Caco-2 (cell line): ENCODE data around the gene HLA-DQB2. TPM values are rescaled to one million over a fixed set of nuclear protein-coding genes. Genes with fewer than 3 reads are reported as not detected.

ENCODE experiments used
- BruUV-seq: library from RNA; stranded (reverse); fragments of 400-500 nt; replicated peaks from 2 replicates; lab custom pipeline; 2021; lab: Mats Ljungman, UMichigan
- CTCF ChIA-PET: fragments of 300-600 bp; sonication (Branson Sonifier 250); formaldehyde crosslinking; loops from one replicate; lab custom pipeline; 2022; ENCODE audit warnings: antibody characterized with exemption; lab: Charles Lee
- POLR2A ChIA-PET: fragments of 300-600 bp; sonication (Branson Sonifier 250); formaldehyde crosslinking; loops from one replicate; lab custom pipeline; 2022; ENCODE audit warnings: antibody characterized with exemption; lab: Charles Lee
- DNase-seq, 2 experiments: peaks; one replicate each; pipeline versions ENCODE4 v3.0.0 to v3.0.0-alpha.2; 2020 to 2022
- H3K27me3 ChIP-seq: replicated peaks from 2 replicates; pipeline ENCODE4 v1.6.0; 2011; ENCODE audit warnings: low read length; ENCODE audit not compliant: control insufficient read depth, insufficient read depth
- H3K36me3 ChIP-seq: 2 replicates; pipeline ENCODE4 v1.5.1; 2011; ENCODE audit warnings: low read length; ENCODE audit not compliant: control insufficient read depth, insufficient read depth
- H3K4me1 ChIP-seq: fragments of 250-450 bp; sonication (Bioruptor Pico); 2 replicates; pipeline ENCODE4 v1.5.1; 2020; ENCODE audit warnings: mild to moderate bottlenecking
- H3K4me3 ChIP-seq: 2 replicates; pipeline ENCODE4 v1.5.1; 2011; ENCODE audit warnings: low read depth, mild to moderate bottlenecking, control low read depth, low read length
- H3K9me3 ChIP-seq: fragments of 250-450 bp; sonication (Bioruptor Pico); 2 replicates; pipeline ENCODE4 v1.5.1; 2020; ENCODE audit warnings: mild to moderate bottlenecking, moderate library complexity
- H3K27ac Mint-ChIP-seq: one replicate; pipeline ENCODE4 v1.8.0; 2022; ENCODE audit warnings: mixed read lengths; ENCODE audit not compliant: unreplicated experiment
- H3K27me3 Mint-ChIP-seq: one replicate; pipeline ENCODE4 v1.8.0; 2022; ENCODE audit warnings: mixed read lengths; ENCODE audit not compliant: insufficient read depth, unreplicated experiment
- H3K36me3 Mint-ChIP-seq: one replicate; pipeline ENCODE4 v1.8.0; 2022; ENCODE audit warnings: mild to moderate bottlenecking, mixed read lengths; ENCODE audit not compliant: insufficient read depth, unreplicated experiment
- H3K4me1 Mint-ChIP-seq: one replicate; pipeline ENCODE4 v1.8.0; 2022; ENCODE audit warnings: low read depth, mixed read lengths; ENCODE audit not compliant: unreplicated experiment
- H3K4me3 Mint-ChIP-seq: one replicate; pipeline ENCODE4 v1.8.0; 2022; ENCODE audit warnings: mild to moderate bottlenecking, moderate library complexity, mixed read lengths; ENCODE audit not compliant: unreplicated experiment
- H3K9me3 Mint-ChIP-seq: one replicate; pipeline ENCODE4 v1.8.0; 2022; ENCODE audit warnings: mixed read lengths; ENCODE audit not compliant: unreplicated experiment
- CTCF ChIP-seq, 2 experiments: fragments of 200-600 bp in 1 of 2; IDR thresholded peaks; 1 replicate in 1 of 2; 2 replicates in 1 of 2; pipeline versions ENCODE4 v1.5.1 to v1.8.0; 2011 to 2022; ENCODE audit warnings: antibody characterized with exemption in 1 of 2, control low read depth in 1 of 2, inconsistent platforms in 1 of 2, low read depth in 1 of 2, low read length in 1 of 2, mild to moderate bottlenecking in 1 of 2, moderate library complexity in 1 of 2; ENCODE audit not compliant: insufficient read depth in 1 of 2, severe bottlenecking in 1 of 2, unreplicated experiment in 1 of 2
- intact Hi-C: fragments of 100-400 bp; cut with micrococcal nuclease; formaldehyde crosslinking; loops from one replicate; pipeline ENCODE4 v1.10.0; 2022; ENCODE audit not compliant: unreplicated experiment
- microRNA-seq: library from miRNA; unstranded; fragments of <30 nt; microRNA quantifications from one replicate; pipeline ENCODE4 v1.2.0, GENCODE V29; 2022
- total RNA-seq: library from RNA; stranded (reverse); gene quantifications from 2 replicates; pipeline ENCODE4 v1.2.3, GENCODE V29; 2022

The HLA-DQB2 gene
- total RNA-seq, 1 experiment from 2014 or later, result not detected

- DNase-seq, result no peak
- intact Hi-C loops, result no loop called here
- Mint-ChIP-seq H3K36me3 (no peaks in the 10 kb centered on the region), H3K27ac (no peak overlapping the region), H3K4me1 (no peaks in the 10 kb centered on the region), H3K27me3 (peaks cover 7% of the 10 kb centered on the region), H3K9me3 (no peaks in the 10 kb centered on the region), H3K4me3 (no peak overlapping the region)
- Histone ChIP-seq H3K4me1 (no peaks in the 10 kb centered on the region), H3K9me3 (no peaks in the 10 kb centered on the region), H3K4me3 (no peak overlapping the region), H3K36me3 (no peaks in the 10 kb centered on the region), H3K27me3 (no peaks in the 10 kb centered on the region; the same call in 1 of the 2 replicates)
- CTCF ChIA-PET, result no interaction called here
- no peak for TF ChIP-seq CTCF (IDR thresholded peaks at IDR 0.05; ENCODE audit: insufficient read depth in 1 of 2, low read depth in 1 of 2, low read length in 1 of 2, severe bottlenecking in 1 of 2, unreplicated experiment in 1 of 2)
- POLR2A ChIA-PET, result no interaction called here
- no TSS peak for BruUV-seq
Observed at GRCh38 chr6:32713241-32713640, 50.1 kb downstream of the HLA-DQB2 start.

- no peaks in the 10 kb centered on the region for H3K9me3 Mint-ChIP-seq
- no peaks in the 10 kb centered on the region for H3K36me3 Mint-ChIP-seq
- no peaks in the 10 kb centered on the region for H3K4me1 Mint-ChIP-seq
- H3K4me3 Mint-ChIP-seq, result no peak overlapping the region
- H3K4me1 ChIP-seq, result no peaks in the 10 kb centered on the region
- H3K27me3 ChIP-seq, result no peaks in the 10 kb centered on the region
- no TSS peak for BruUV-seq
- H3K9me3 ChIP-seq, result 0 out of 2 replicates have a peak, but pooled peaks cover 4% of the 10 kb centered on the region
- peaks cover 19% of the 10 kb centered on the region for H3K27me3 Mint-ChIP-seq
- ChIA-PET CTCF (no interaction called here), POLR2A (no interaction called here)
- H3K36me3 ChIP-seq, result no peaks in the 10 kb centered on the region
- no peak overlapping the region for H3K27ac Mint-ChIP-seq
- no peak for DNase-seq
- intact Hi-C loops, result no loop called here
- TF ChIP-seq CTCF (IDR thresholded peaks at IDR 0.05; ENCODE audit: insufficient read depth in 1 of 2, low read depth in 1 of 2, low read length in 1 of 2, severe bottlenecking in 1 of 2, unreplicated experiment in 1 of 2), result no peak
- H3K4me3 ChIP-seq, result no peak overlapping the region
Observed at GRCh38 chr6:32709625-32710024, 53.7 kb downstream of the HLA-DQB2 start.

Small RNAs within 50 kb of the gene (microRNA-seq; reads per million reads assigned to microRNA genes)
- not detected for gene MIR3135B

Other genes starting within 250 kb of the HLA-DQB2 start
- not detected in 2 replicates for gene HLA-DRB5, start 233.2 kb downstream of the HLA-DQB2 start, total RNA-seq
- not detected in 2 replicates for gene HLA-DRB1, start 173.7 kb downstream of the HLA-DQB2 start, total RNA-seq
- not detected in 2 replicates for gene HLA-DQA1, start 126.1 kb downstream of the HLA-DQB2 start, total RNA-seq
- not detected in 2 replicates for gene HLA-DQB1, start 96.9 kb downstream of the HLA-DQB2 start, total RNA-seq
- not detected in 2 replicates for gene HLA-DQA2, start 22.1 kb downstream of the HLA-DQB2 start, total RNA-seq
- 0.61 and 0.65 TPM in 2 replicates for gene HLA-DOB, start 53.5 kb upstream of the HLA-DQB2 start, total RNA-seq
- gene TAP2, start 75.2 kb upstream of the HLA-DQB2 start, total RNA-seq, result 10.3 and 11.9 TPM in 2 replicates
- 3.7 and 3.9 TPM in 2 replicates for gene PSMB8, start 80.5 kb upstream of the HLA-DQB2 start, total RNA-seq
- 2.4 and 3.7 TPM in 2 replicates for gene TAP1, start 90.2 kb upstream of the HLA-DQB2 start, total RNA-seq
- gene PSMB9, start 90.7 kb upstream of the HLA-DQB2 start, total RNA-seq, result 1.3 TPM in 1 of 2 replicates, not detected in the other
- gene HLA-DMB, start 177.5 kb upstream of the HLA-DQB2 start, total RNA-seq, result not detected in 2 replicates
- 1.6 and 2.1 TPM in 2 replicates for gene HLA-DMA, start 189.6 kb upstream of the HLA-DQB2 start, total RNA-seq
- 199 and 200 TPM in 2 replicates for gene BRD2, start 205.1 kb upstream of the HLA-DQB2 start, total RNA-seq
- not detected in 2 replicates for gene HLA-DOA, start 246.1 kb upstream of the HLA-DQB2 start, total RNA-seq